OCI-M2 (cell line): ENCODE results near the gene FOSL2.

Experiments used
- DNase-seq: peaks from one replicate; lab custom pipeline; 2025; ENCODE audit not compliant: unreplicated experiment; lab: John Stamatoyannopoulos, UW

Gene FOSL2

DNA sequence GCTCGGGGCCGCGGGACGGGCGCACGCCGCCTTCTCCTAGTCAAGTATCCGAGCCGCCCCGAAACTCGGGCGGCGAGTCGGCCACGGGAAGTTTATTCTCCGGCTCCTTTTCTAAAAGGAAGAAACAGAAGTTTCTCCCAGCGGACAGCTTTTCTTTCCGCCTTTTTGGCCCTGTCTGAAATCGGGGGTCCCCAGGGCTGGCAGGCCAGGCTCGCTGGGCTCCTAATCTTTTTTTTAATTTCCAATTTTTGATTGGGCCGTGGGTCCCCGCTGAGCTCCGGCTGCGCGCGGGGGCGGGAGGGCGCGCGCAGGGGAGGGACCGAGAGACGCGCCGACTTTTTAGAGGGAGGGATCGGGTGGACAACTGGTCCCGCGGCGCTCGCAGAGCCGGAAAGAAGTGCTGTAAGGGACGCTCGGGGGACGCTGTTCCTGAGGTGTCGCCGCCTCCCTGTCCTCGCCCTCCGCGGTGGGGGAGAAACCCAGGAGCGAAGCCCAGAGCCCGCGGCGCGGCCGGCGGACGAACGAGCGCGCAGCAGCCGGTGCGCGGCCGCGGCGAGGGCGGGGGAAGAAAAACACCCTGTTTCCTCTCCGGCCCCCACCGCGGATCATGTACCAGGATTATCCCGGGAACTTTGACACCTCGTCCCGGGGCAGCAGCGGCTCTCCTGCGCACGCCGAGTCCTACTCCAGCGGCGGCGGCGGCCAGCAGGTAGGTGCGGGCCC, 617 bp downstream of the FOSL2 start:
- no peak for DNase-seq

DNA sequence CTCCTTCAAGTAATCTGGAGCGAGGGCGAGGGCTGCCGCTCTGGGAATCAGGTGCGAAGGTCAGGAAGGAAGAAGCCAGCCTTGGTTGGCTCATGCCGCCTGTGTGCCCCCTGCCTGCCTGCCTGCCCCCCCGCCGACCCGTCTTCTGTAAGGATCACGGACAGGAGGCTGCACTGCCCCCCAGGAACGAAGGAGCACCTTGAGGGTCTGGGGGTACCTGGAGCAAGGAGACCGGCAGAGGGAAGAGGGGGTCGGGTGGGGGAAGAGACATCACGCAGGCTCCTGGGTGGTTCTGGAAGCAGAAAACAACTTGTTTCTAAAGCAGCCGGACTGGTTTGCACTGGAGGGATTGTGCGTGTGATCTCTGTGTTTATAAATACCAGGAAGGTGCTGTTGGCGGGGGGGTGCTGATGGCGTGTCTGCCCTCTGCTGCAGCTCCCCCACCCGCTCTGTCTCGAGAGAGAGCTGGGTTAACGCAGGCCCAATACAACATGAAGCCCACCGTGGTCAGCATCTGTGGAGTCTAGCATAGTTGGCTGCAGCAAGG, 1.7 kb downstream of the FOSL2 start:
- DNase-seq = no peak

- DNase-seq = no peak
Observed at GRCh38 chr2:28394997-28395333, 2.3 kb downstream of the FOSL2 start.

DNA sequence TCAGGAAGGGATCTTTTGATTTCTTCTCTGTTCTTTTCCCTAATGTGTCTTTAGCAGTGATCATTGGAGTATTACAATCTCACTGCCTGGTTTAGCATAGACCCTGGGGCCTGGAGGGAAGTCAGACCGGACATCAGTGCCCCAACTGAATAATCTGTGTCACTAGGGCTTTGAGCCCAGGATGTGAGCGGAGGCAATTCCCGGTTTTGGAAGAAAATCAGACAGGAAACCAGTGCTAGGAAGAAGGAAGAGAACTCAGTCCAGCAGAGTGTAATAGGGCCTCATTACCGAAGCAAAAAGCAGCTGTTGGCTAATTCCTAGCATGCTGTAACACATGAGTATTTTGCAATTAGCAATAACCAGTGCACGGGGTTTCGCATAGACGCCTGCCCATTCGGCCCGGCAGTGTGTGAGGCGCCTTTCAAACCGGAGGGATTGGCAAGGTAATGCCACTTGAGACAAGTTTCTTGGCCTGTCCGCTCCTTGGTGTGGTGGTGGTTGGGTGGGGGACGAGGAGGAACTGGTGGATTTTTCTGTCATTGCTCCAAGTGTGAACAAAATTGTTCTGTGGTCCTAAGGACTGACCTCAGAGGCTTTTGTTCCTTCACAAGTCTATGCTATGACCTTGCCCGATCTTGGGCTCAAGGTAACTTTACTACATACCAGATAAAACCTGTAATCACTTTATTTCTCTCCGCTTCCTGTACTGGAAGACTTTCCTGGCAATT, 2.8 kb downstream of the FOSL2 start:
- DNase-seq = no peak

GRCh38 chr2:28397043-28397381, 4.4 kb downstream of the FOSL2 start:
- DNase-seq = no peak

- no peak for DNase-seq
Observed at GRCh38 chr2:28398101-28398834, 5.6 kb downstream of the FOSL2 start.

DNA sequence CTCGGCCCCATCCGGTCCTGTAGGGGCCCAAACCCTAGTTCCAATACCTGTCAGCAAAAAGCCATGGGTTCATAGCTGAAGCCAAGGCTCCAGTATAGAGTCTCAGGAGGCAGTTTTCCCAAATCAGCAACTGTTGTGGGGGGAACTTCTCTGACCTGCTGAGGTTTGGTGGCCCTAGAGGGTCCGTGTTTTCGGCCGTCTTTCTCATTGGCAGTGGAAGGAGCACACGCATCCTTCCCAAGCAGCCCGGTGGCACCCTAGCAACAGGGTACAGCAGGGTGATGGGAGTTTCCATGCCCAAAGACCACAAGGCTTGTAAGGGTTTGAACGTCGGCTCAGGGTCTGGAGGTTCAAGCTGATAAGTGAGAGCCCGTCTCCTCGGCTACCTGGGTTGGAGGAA, 6.6 kb downstream of the FOSL2 start:
- DNase-seq = no peak

- DNase-seq = no peak
Observed at GRCh38 chr2:28399956-28400355, 7.3 kb downstream of the FOSL2 start.

DNA sequence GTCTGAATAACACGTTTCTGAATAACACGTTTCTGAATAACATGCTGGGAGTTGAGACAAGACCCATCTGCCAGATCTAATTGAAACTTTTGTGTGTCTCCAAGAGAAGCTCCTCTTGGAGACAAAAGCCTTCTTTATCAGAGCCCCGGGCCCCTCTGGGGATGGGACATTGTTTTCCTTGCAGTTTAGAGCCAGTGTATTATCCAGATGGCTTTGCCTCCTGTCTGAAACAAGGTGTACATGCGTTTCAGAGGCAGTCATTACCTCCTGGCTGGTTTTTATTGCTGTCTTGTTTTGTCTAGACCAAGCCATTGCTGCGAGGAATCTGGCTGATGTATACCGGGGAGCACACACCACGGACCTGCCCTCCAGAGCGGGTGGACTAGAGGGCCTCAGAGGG, 7.8 kb downstream of the FOSL2 start:
- DNase-seq = no peak

- no peak for DNase-seq
Observed at GRCh38 chr2:28400921-28401320, 8.3 kb downstream of the FOSL2 start.

- DNase-seq = no peak
Observed at GRCh38 chr2:28401411-28401810, 8.8 kb downstream of the FOSL2 start.

DNA sequence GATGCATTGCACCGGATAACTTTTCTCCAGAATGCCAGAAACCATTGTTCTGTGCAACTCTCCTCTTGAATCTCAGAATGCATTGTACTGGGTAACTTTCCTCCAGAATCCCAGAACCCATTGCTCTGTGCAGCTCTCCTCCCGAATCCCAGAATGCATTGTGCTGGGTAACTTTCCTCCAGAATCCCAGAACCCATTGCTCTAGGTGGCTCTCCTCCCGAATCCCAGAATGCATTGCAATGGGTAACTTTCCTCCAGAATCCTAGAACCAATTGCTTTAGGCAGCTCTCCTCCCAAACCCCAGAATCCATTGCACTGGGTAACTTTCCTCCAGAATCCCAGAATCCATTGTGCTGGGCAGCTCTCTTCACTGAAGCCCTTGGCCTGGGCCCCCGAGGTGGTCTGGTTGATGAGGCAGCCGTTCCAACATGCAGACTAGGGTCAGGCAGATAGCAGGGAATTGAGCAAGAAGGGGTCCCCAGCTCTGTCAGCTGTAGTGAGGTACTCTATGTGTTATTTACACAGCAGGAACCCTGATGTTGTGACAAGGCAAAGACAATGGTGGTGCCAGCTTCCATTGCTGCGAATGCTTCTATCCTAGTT, 9.4 kb downstream of the FOSL2 start:
- DNase-seq = no peak

GRCh38 chr2:28403370-28403956, 10.8 kb downstream of the FOSL2 start:
- DNase-seq = no peak

GRCh38 chr2:28404086-28404485, 11.4 kb downstream of the FOSL2 start:
- no peak for DNase-seq

- DNase-seq = no peak
Observed at GRCh38 chr2:28405537-28405936, 12.9 kb downstream of the FOSL2 start.

- DNase-seq = no peak
Observed at GRCh38 chr2:28406276-28407096, 13.8 kb downstream of the FOSL2 start.

GRCh38 chr2:28407131-28407975, 14.7 kb downstream of the FOSL2 start:
- no peak for DNase-seq

GRCh38 chr2:28407976-28408690, 15.5 kb downstream of the FOSL2 start:
- DNase-seq = no peak
